ENCODE measurements around the gene CEP76.
"Not testable (repeated sequence)": the region's sequence is repeated elsewhere in the genome, so short reads cannot be mapped to it uniquely, and the experiment has no call there.

Gene CEP76

GRCh38 chr18:12647773-12648172, 54.8 kb downstream of the CEP76 start:
- Histone ChIP-seq H3K4me3 (IDR thresholded peaks at IDR 0.05; ENCODE audit: insufficient read depth, low read depth, low read length) (no peak overlapping the region), H3K4me2 (no peak overlapping the region), H3K9ac (no peak overlapping the region), H3K27me3 (ENCODE audit: insufficient read depth, low read depth) (no peaks in the 10 kb centered on the region), H3K79me2 (ENCODE audit: insufficient read depth, low read depth) (0 out of 2 replicates have a peak, but pooled peaks cover 8% of the 10 kb centered on the region), H3K36me3 (ENCODE audit: insufficient read depth) (no peaks in the 10 kb centered on the region), H4K20me1 (ENCODE audit: insufficient read depth) (no peaks in the 10 kb centered on the region), H3K27ac (no peak overlapping the region), H2AFZ (ENCODE audit: low read depth) (no peak overlapping the region), H3K4me1 (ENCODE audit: low read depth, poor library complexity, severe bottlenecking) (peaks cover 39% of the 10 kb centered on the region)
- TF ChIP-seq, protein P1, sequence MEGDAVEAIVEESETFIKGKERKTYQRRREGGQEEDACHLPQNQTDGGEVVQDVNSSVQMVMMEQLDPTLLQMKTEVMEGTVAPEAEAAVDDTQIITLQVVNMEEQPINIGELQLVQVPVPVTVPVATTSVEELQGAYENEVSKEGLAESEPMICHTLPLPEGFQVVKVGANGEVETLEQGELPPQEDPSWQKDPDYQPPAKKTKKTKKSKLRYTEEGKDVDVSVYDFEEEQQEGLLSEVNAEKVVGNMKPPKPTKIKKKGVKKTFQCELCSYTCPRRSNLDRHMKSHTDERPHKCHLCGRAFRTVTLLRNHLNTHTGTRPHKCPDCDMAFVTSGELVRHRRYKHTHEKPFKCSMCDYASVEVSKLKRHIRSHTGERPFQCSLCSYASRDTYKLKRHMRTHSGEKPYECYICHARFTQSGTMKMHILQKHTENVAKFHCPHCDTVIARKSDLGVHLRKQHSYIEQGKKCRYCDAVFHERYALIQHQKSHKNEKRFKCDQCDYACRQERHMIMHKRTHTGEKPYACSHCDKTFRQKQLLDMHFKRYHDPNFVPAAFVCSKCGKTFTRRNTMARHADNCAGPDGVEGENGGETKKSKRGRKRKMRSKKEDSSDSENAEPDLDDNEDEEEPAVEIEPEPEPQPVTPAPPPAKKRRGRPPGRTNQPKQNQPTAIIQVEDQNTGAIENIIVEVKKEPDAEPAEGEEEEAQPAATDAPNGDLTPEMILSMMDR (conservative IDR thresholded peaks at IDR 0.05; ENCODE audit: low read depth, low read length): no peak

GRCh38 chr18:12645751-12646203, 56.7 kb downstream of the CEP76 start:
- peaks cover 19% of the 10 kb centered on the region for H3K4me1 ChIP-seq (ENCODE audit: low read depth, poor library complexity, severe bottlenecking)
- no peak overlapping the region for H3K4me3 ChIP-seq (IDR thresholded peaks at IDR 0.05; ENCODE audit: insufficient read depth, low read depth, low read length)
- H3K79me2 ChIP-seq (ENCODE audit: insufficient read depth, low read depth): no peaks in the 10 kb centered on the region
- H3K27me3 ChIP-seq (ENCODE audit: insufficient read depth, low read depth): no peaks in the 10 kb centered on the region
- H3K4me2 ChIP-seq: no peak overlapping the region
- no peaks in the 10 kb centered on the region for H4K20me1 ChIP-seq (ENCODE audit: insufficient read depth)
- H2AFZ ChIP-seq (ENCODE audit: low read depth): no peak overlapping the region
- H3K9ac ChIP-seq: no peak overlapping the region
- no peaks in the 10 kb centered on the region for H3K36me3 ChIP-seq (ENCODE audit: insufficient read depth)
- H3K27ac ChIP-seq: no peak overlapping the region
- TF ChIP-seq, protein P1 (conservative IDR thresholded peaks at IDR 0.05; ENCODE audit: low read depth, low read length): no peak

DNA sequence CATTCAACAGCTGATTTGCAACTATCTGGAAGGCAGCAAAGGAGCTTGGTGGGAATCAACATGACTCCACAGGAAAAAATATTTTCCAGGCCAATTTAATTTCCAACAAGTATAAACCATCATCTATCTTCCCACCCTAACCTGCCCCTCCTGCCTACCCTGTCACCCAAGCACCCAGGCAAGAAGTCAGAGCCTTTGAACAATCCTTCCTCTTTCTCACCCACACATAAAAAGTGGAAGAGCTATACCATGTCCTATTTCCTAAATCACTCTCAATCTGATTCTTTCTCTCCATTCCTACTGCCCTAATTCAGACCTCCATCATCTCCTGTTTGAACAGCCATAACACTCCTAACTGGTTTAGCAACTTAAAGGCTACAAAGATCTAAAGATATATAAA, 57.3 kb downstream of the CEP76 start:
- no peak overlapping the region for H2AFZ ChIP-seq (ENCODE audit: low read depth)
- H3K4me1 ChIP-seq (ENCODE audit: low read depth, poor library complexity, severe bottlenecking): peaks cover 17% of the 10 kb centered on the region
- H3K4me2 ChIP-seq: no peak overlapping the region
- no peaks in the 10 kb centered on the region for H4K20me1 ChIP-seq (ENCODE audit: insufficient read depth)
- no peaks in the 10 kb centered on the region for H3K27me3 ChIP-seq (ENCODE audit: insufficient read depth, low read depth)
- H3K79me2 ChIP-seq (ENCODE audit: insufficient read depth, low read depth): no peaks in the 10 kb centered on the region
- no peak overlapping the region for H3K27ac ChIP-seq
- no peak overlapping the region for H3K9ac ChIP-seq
- no peak overlapping the region for H3K4me3 ChIP-seq (IDR thresholded peaks at IDR 0.05; ENCODE audit: insufficient read depth, low read depth, low read length)
- no peaks in the 10 kb centered on the region for H3K36me3 ChIP-seq (ENCODE audit: insufficient read depth)
- TF ChIP-seq, protein P1 (conservative IDR thresholded peaks at IDR 0.05; ENCODE audit: low read depth, low read length): no peak

DNA sequence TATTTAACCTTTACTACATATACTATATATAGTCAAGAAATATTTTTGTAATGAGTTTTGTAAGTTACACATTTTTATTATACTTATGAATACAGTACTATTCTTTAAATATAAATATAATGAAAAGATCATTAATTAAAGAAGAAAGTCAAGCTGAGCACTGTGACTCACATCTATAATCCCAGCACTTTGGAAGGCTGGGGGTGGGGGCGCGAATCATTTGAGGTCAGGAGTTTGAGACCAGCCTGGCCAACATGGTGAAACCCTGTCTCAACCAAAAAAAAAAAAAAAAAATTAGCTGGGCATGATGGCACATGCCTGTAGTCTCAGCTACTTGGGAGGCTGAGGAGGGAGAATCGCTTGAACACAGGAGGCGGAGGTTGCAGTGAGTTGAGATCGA, 58.8 kb downstream of the CEP76 start:
- not testable (repeated sequence) for H3K4me2 ChIP-seq; H4K20me1 ChIP-seq (ENCODE audit: insufficient read depth)

DNA sequence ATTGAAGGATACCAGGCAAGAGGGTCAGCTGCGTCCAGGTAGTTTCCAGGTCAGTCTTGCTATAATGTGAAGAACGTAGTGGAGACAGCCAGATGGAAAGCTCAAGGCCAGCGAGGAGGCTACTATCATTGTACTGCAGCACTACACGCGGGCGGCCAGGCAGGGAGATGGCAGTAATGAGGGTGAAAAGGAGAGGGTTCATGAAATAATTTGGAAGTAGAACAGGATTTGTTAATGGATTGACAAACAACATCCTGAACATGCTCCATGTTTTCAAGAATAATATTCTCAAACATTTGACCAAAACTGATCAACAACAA, 61.7 kb downstream of the CEP76 start:
- H3K4me2 ChIP-seq: no peak overlapping the region

More for the DNA sequence above, 58.8 kb downstream of the CEP76 start:
- not testable (repeated sequence) for H3K4me3 ChIP-seq (IDR thresholded peaks at IDR 0.05; ENCODE audit: insufficient read depth, low read depth, low read length); H3K27ac ChIP-seq; H3K36me3 ChIP-seq (ENCODE audit: insufficient read depth); H3K9ac ChIP-seq; H3K4me1 ChIP-seq (ENCODE audit: low read depth, poor library complexity, severe bottlenecking); H2AFZ ChIP-seq (ENCODE audit: low read depth); H3K27me3 ChIP-seq (ENCODE audit: insufficient read depth, low read depth); H3K79me2 ChIP-seq (ENCODE audit: insufficient read depth, low read depth)

More for the DNA sequence above, 61.7 kb downstream of the CEP76 start:
- no peaks in the 10 kb centered on the region for H3K79me2 ChIP-seq (ENCODE audit: insufficient read depth, low read depth)
- no peak overlapping the region for H2AFZ ChIP-seq (ENCODE audit: low read depth)
- TF ChIP-seq, protein P1 (conservative IDR thresholded peaks at IDR 0.05; ENCODE audit: low read depth, low read length): no peak
- no peaks in the 10 kb centered on the region for H3K27me3 ChIP-seq (ENCODE audit: insufficient read depth, low read depth)
- H3K27ac ChIP-seq: no peak overlapping the region
- no peaks in the 10 kb centered on the region for H3K36me3 ChIP-seq (ENCODE audit: insufficient read depth)
- no peaks in the 10 kb centered on the region for H3K4me1 ChIP-seq (ENCODE audit: low read depth, poor library complexity, severe bottlenecking)
- H3K9ac ChIP-seq: no peak overlapping the region
- H4K20me1 ChIP-seq (ENCODE audit: insufficient read depth): no peaks in the 10 kb centered on the region
- H3K4me3 ChIP-seq (IDR thresholded peaks at IDR 0.05; ENCODE audit: insufficient read depth, low read depth, low read length): no peak overlapping the region

Data from KMS-11 (cell line).